Hypothalamus (tissue), 51 donors: Measurements from ENCODE around the gene CFC1B.
"Not testable (repeated sequence)": the region's sequence is repeated elsewhere in the genome, so short reads cannot be mapped to it uniquely, and the experiment has no call there.

Experiments used
- DNase-seq, 51 donors: peaks; one replicate each; lab custom pipeline; 2025; lab: John Stamatoyannopoulos, UW

Gene CFC1B

DNA sequence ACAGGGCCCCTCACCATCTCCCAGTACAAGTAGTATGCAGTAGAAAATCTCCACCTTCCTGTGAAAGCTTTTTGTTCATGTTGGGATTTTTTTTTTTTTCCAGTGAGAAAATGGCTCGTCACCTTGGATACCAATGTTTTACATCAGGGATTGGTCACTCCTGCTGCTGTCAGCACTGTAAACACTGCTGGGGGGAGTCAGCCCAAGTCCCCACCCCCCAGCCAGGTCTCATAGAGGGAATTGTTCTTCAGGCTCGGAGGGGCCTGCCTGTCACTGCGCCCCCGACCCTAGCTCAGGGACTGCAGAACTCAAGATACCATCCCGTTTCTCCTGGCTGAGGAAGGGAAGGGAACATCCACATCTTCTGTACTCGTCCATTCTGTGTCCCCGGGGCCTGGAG, at the start of gene CFC1B:
Gene CFC1B (plus strand): TSS at position 231 of the 400 bp plus-strand sequence. CDS start 263 bp downstream, outside the sequence.
- not testable (repeated sequence) for DNase-seq

DNA sequence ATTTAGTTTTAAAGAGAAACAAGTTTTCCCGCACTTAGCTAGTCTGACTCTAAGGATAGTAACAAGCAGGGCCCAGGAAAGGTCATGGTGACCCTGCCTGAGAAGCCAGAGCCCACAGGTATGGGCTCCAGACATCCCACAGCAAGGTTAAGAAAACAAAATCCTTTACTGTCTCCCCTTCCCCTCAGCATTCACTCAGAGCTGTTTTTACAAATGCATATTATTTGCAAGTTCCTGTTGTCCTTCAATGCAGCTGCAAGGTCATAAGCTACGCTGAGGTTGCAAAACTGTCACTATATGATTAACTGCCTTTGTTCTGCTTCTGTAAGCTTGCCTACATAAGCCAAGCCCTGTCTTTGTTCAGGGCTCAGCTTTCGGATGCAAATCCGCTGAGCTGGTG, 29.9 kb upstream of the CFC1B start:
- not testable (repeated sequence) for DNase-seq

DNA sequence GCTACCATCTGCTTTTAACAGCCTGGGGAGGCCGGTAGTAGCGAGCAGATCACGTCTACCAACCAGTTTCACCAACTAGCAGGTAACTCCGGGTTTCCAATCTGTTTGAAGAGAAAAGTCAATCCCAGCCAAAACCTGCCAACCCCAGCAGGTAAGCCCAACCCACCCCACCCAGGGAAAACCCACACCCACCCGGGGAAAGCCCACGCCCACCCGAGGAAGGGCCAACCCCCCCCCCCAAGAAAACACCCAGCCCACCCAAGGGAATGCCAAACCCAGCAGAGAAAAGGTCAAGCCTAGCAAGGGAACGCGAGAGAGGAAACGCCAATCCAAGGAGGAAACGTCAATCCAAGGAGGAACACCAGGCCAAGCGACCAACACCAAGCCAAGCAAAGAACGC, 11.8 kb upstream of the CFC1B start, which contains the start of gene POTEI:
Gene POTEI (minus strand): TSS at position 101 of the 400 bp plus-strand sequence. CDS start 93 bp downstream, at position 8.
- DNase-seq, result not testable (repeated sequence)

DNA sequence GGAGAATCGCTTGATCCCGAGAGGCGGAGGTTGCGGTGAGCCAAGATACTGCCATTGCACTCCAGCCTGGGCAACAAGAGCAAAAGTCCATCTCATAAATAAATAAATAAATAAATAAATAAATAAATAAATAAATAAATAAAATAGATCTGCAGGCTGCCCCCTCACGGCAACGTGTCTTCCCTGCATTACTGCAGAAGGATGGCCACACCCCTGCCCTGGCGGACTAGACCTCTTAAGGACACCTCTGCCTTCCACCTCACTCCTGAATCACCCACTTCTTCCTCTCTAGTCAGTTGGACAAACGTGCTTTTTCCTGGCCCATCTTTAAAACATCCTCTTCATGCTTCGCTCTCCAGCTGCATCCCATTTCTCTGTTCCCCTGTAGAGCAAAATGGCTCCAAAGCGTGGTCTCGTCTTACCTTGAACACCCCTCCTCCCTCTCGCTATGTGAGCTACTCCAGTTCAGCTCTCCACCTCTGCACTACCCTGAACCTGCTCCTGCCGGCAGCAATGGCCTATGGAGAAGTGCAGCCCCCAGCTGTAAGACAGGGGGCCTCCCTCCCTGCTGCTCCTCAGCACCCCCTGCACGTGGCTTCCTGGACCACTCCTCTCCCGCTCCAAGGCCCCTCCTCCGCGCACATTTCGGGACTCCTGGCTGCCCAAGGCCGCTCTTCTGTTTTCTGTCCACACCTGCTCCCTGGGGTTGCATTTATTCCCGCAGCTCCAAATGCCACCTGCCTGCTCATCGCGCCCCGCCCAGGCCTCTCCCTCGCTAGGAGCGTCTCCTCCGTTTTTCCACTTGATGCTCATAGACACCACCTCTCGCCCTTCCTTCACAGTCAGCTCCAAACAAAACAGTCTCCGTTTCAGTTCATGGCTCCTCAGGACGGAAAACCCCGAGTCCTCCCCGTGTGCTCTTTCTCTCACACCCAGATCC, 9.9 kb upstream of the CFC1B start:
- not testable (repeated sequence) for DNase-seq

DNA sequence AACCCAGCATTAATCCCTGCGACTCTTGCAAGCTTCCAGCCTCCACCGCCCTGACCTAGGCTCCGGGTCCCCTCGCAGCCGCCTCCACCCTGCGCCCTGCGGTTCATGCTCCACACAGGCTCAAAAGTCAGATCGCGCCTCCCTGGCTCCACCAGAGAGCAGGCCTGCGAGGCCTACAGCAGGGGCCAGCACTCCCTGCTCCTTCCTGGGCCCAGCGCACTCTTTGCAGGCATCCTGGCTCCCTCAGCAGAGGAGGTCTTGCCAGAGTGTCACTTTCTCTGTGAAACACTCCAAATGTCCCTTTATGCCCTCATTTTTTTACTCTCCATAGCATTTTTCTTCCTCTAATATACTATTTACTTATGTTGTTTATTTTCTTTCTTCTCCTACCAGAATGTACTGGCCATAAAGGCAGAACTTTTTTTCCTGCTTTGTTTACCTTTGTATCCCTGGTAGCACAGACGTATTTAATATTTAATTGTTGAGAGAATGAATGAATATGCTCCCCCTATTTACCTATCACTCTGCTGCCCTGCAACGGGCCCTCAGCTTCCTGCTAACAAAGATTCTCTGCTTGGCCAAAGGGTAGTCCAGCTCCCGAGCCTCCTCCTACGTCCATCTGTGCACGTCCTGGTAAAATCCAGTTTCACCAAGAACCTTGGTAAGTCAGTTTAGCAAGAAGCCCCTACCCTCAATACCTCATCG, 9.1 kb upstream of the CFC1B start:
- not testable (repeated sequence) for DNase-seq

DNA sequence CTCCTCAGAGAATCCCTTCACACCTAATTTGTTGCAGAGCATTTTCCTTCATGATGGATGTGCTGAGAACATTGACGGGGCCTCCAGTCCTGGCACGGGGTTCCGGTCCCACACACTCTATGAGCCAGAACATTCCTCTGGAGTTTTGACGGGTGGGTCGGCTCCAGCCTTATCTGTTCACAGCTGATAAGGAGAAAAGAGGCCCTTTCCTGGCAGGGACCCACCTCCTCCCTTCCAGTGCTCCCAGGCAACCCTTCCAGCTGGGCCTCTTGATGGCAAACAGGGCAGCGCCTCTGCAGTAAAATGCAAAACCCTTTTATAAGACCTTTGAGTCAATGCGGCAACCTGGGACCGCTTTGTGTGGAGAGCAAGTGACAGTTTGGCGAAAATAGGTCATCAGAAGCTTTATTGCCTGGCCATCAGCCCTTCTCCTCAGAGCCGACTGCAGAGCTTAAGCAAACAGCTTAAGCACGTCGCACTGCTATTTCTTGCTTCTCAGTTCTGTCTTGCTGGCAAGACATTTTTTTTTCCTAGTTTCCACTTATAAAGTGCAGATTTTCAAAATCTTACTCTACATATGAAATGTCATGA, 2.4 kb upstream of the CFC1B start:
- DNase-seq, result not testable (repeated sequence)

DNA sequence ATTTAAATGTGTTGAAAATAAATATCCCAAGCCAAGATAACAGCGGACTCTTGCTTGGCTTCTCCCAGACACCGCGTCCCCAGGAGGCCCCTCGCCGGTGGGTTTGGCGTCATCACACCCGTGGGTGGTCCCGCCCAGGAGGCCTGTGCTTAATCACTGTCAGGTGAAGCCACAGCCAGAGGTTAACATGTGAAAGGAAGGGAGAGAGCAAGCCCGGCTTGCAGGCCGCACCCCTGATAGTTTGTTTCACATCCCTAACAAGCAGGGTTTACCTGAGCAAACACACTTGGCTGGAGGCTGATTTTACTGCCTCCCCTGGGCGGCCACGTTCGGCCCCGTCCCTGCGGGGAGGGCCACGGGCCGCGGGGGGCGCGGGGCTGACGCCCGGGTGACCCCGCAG, 1.4 kb downstream of the CFC1B start:
- DNase-seq, result not testable (repeated sequence)

DNA sequence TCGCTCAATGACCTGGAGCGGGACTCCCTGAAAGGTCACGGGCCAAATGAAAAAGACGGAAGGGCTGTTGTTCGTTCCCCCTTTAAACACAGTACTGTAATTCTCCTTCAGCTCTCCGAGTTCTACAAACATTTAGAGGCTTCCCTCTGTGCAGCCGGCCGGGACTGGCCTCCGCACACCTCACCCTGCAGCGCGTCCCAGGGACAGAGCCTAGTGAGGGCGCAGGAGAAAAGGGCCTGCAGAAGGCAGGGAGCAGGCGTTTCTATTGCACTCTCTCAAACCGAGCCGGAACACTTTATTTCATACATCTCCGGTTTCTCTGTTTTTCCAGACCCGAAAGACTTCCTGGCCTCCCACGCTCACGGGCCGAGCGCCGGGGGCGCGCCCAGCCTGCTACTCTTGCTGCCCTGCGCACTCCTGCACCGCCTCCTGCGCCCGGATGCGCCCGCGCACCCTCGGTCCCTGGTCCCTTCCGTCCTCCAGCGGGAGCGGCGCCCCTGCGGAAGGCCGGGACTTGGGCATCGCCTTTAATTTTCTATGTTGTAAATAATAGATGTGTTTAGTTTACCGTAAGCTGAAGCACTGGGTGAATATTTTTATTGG, 6.4 kb downstream of the CFC1B start:
- not testable (repeated sequence) for DNase-seq

DNA sequence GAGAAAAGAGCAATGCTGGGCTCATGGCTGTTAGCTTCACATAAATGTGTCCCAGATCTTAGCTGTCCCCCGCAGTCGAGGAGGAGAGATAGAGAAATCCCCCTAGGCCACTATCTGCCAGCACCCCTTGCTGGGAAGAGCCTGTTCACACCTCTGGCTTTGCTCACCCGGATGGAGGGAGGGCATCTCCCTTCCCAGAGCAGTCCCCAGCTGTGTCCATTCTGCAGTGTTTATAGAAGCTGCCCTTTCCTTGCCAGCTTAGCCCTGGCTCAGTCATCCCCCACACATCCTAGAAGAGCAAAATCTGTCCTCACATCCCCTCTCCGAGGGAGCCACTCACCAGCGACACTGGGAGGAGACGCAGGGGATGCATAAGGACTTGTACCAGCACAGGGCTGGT, 8.5 kb downstream of the CFC1B start:
- not testable (repeated sequence) for DNase-seq

DNA sequence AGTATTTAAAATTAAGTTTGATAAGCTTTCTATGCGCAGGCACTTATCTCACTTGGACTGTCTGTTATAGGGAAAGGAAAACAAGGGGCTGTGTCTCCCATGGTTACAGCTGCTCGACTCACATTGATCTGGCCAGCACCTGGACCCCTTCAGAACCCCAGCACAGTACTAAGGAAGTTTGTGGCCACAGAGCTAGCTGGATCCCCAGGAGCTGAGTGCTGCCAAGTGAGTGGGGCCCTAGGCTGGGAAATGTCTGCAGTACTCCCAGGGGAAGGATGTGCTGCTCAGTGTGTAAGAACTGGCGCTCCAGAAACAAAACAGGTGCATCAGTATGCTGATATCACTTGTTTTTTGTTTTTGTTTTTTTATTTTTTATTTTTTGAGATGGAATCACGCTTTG, 9.2 kb downstream of the CFC1B start:
- DNase-seq, result not testable (repeated sequence)

DNA sequence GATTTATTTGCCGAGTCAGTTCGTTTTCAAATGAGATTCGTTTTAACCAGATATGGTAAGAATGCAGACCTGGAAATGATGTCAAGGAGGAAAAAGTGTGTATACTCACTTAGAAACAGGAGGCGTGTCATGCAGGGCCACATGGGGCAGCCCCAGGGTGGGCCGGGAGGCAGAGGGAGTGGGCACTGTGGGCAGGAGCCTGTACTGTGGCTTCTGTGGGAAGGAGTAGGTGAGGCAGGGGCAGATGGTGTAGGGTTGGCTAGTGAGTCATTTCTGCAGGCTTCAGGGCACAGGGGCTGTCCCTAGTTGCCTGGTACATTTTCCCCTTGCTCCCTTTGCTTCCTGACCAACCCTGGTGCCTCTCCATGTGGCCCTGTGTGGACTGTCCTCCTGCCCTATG, 10.2 kb downstream of the CFC1B start:
- not testable (repeated sequence) for DNase-seq

DNA sequence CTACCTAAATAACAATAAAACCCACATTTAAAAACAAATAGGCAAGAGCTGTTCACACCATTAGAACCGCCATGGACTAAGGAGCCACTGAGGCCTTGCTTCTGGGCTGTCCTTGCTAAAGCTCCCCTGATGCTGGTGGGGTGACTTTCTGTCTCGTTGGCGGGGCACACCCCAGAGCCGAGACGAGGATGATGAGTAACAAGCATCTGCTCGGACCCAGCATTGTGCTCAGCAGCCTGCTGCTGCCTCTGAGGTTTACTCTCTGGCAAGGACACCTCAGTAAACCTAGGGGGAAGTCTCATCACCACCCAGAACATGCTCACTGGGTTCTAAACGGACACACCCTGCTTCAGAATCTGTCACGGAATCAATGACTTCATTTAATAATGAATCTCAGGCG, 10.7 kb downstream of the CFC1B start:
- not testable (repeated sequence) for DNase-seq

DNA sequence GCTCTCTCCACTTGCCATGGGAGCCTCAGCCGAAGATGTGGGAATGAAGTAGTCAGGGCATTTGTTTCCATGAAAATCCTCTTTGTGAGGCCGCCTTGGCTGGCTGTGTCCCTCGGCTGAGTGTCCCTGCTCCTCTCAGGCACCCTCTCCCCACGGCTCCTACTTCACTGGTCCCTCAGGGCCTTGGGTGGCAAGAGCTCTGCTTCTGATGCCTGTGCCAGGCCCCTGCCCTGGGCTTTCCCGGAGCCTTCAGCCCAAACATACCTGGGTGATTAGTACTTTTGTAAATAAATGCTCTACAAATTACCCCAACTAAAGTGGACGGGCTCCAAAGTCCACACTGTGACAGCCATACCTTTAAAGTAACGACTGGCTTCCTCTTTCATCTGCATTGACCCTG, 15.6 kb downstream of the CFC1B start:
- DNase-seq, result not testable (repeated sequence)

DNA sequence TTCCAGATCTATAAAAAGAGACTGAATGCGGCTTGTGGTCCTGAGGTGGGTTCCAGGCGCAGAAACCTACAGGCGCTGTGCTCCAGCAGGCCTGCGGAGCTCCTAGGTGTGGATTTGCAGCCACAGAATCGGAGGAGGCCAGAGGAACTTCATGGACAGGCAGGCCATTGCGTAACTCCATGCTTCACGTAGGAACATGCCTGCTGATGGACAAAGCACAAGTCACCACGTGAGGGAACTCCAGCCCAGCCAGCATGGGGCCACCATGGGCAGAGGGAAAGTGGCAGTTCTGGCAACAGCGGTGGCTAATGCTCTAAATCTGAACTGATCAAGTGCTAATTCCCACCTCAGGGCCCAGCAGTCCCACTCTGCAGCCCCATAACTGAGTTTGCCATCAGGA, 17.2 kb downstream of the CFC1B start:
- DNase-seq, result not testable (repeated sequence)

DNA sequence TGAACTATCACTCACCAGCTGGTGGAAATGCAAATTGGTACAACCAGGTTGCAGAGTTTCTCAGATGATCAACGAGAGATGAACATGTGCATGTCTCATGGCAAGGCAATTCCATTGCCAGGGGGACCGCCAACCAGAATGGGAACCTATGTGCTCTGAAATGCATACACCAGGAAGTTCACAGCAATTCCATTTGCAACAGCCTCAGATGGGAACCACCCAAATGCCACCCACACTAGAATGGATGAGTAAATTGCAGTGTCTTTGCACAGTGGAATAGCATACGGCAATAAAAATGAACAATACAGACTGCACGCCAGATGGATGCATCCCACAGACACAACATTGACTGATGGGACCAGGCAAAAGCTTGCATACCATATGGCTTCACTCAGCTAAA, 21.8 kb downstream of the CFC1B start:
- not testable (repeated sequence) for DNase-seq

DNA sequence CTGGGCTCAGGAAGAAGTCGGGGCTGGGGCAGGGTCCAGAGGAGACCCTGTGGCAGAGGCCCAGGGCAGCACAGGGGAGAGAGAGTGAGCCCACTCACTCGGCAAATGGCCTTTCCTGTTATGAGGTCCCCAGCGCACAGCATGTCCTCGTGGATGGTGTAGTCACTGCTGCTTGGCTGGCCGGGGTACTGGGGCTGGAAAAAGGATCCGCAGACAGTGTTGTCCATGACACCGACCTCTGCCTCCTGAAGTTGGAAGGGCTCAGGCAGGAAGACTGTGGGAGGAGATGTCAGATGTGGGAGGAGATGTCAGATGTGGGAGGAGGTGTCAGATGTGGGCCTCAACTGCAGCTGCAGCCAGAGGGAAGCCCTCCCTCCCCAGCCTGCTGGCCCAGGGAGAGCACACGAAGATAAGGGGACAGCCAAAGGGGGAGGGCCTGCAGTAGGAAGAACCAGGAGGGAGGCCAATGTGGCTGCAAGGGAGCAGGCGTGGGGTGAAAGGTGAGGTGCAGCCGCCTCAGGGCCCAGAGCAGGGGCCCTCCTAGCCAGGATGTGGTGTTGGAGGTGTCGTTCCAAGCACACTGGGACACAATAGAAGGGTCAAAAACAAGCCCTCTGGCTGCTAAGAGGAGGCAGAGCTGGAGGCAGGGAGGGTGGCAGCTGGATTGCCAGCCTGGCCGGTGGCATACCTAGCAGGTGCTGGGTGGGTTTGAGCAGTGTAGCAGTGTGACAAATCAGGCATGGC, 22.9 kb downstream of the CFC1B start:
- not testable (repeated sequence) for DNase-seq

DNA sequence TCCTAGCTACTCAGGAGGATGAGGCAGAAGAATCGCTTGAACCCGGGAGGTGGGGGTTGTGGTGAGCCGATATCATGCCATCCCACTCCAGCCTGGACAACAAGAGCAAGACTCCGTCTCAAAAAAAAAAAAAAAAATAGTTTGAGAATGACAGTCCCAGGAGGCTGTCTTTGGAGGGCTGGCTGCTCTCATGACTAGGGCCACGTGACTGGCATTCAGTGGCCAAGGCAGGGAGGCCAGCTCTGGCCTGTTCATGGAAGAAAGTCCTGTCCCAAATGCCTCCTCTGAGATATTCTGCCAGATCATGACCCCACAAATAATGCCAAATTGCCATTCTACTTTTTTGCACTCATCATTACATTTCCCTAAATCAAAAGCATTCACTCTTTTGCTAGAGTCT, 24.0 kb downstream of the CFC1B start:
- not testable (repeated sequence) for DNase-seq

DNA sequence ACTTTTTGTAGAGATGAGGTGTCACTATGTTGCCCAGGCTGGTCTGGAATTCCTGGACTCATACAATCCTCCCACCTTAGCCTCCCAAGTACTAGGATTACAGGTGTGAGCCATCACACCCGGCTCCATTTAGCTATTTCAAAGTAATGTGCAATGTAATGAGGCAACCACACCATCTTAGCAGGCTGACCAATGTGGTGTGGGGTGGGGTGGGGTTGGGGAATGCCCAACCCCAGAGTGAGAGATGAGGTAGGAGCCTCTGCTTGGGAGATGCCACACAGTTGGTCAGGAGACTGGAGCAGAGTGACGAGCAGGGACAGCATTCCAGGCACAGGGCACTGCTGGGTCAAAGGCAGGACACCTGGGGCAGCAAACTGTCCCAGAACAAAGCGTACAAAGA, 27.4 kb downstream of the CFC1B start:
- DNase-seq, result not testable (repeated sequence)

DNA sequence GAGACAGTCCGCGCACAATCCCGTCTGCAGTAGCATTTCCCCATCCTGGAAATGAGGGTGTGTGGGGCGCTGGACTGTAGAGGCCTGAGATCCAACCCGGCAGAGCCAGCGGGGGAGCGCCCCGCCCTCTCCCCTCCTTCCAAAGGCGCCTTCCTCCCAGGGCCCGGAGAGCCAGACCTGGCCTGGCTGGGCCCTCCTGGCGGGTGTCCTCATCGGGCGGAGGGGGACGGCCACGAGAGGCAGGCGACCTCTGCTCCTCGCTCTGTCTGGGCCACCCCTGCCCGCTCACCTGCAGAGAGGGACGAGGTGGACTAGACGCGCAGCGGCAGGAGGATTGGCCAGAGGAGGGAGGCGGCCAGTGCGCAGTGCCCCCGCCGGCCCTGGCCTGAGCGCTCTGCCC, 28.5 kb downstream of the CFC1B start:
- not testable (repeated sequence) for DNase-seq

DNA sequence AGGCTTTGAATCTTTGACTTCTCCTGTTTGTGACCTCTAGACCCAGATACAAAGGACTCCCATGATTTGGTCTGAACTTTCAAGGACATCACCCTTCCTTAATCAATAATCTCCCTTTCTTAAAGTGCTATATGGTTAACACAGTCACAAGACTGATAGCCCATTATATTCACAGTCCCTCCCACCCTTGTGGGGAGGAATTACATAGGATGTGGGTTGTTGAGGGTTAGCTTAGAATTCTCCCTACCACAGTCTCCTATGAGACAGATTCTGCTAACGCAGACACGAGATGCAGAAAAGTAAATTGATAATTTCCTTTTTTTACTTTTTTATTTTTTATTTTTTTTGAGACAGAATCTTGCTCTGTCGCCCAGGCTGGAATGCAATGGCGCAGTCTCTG, 33.2 kb downstream of the CFC1B start:
- not testable (repeated sequence) for DNase-seq
